GM10266 (cell line): ENCODE results near the gene OR2T1.
"Not testable (repeated sequence)": the region's sequence is repeated elsewhere in the genome, so short reads cannot be mapped to it uniquely, and the experiment has no call there.

Experiments
- DNase-seq: peaks from one replicate; pipeline ENCODE4 v3.0.0; 2012; ENCODE audit errors: extremely low spot score
- CTCF ChIP-seq: IDR thresholded peaks from 2 replicates; pipeline ENCODE4 v1.5.1; 2012; ENCODE audit warnings: mild to moderate bottlenecking, low read depth; ENCODE audit not compliant: control insufficient read depth, insufficient read depth; ENCODE audit errors: missing control alignments

OR2T1 gene

GRCh38 chr1:248417854-248418253 lies 15.0 kb downstream of the OR2T1 start:
- DNase-seq: no peak
- TF ChIP-seq CTCF: no peak

DNA sequence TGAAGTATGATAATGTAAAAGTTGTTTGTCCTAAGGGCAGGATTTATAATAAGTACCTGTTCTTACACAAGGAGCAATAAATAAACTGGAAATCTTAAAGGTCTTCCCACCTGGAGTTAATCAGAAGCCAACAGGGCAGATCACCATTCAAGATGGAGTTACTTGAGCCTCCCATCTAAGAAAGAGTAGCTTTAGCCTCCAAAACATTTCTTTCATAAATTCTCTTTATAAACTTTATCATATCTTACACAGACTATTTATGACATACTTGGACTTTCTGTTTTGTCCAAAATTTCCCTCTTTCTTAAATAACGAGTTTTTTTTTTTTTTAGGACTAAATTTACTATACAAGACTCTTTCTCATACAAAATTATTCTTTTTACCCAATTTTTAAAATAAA lies 18.5 kb downstream of the OR2T1 start:
- DNase-seq: no peak

DNA sequence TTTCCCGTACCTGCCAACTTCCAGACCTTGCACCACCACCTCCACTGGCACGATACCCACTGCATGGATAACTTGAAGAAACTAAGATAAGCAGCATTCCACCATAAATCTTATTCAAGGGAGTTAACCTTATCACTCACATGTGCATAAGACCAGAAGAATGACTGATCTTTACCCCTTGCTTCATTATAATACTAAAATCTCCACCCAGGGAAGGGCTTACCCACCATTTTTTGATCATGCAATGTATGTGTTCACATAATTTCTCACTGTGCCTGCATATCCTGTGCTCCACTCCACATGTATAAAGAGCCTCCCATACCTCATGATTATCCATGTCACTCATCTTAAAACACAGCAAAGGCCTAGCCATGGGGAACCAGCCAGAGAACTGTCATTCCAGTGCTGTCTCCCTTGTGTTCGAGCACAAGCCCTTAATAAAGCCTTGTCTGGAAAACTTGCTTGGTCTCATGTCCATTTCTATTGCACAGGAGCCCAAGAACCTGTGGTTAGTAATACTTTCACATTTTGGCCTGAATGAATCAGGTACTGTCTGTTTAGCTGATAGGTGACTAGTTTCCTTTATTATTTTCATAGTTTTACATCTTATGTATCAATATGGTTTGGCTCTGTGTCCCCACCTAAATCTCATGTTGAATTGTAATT lies 24.8 kb downstream of the OR2T1 start:
- not testable (repeated sequence) for DNase-seq

More for the DNA sequence above, 18.5 kb downstream of the OR2T1 start:
- TF ChIP-seq CTCF: no peak

GRCh38 chr1:248428192-248428533 lies 25.3 kb downstream of the OR2T1 start:
- DNase-seq: not testable (repeated sequence)

- DNase-seq: not testable (repeated sequence)
These were observed 28.8 kb downstream of the OR2T1 start for GRCh38 chr1:248431683-248432082.

GRCh38 chr1:248432201-248432600 lies 29.4 kb downstream of the OR2T1 start:
- not testable (repeated sequence) for DNase-seq

GRCh38 chr1:248433811-248434415 lies 31.1 kb downstream of the OR2T1 start:
- DNase-seq: not testable (repeated sequence)

DNA sequence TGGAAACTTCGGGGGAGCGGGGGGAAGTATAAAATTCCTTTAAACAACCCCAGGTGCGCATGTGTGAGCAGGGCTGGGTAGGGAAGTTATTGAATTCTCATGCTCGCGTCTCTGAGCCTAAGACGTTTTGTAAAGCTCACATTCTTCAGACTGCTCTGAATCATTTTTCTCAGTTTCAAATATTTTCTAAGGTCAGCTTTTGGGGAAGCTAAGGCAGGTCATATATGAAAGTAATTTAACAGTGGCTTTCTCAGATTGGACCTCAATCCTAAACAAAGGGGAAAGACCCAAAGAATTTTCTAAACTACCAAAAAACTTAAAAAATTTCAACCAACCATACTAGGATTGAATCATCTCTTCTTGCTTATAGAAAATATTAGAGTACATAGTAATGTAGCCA lies 32.1 kb downstream of the OR2T1 start:
- not testable (repeated sequence) for DNase-seq

DNA sequence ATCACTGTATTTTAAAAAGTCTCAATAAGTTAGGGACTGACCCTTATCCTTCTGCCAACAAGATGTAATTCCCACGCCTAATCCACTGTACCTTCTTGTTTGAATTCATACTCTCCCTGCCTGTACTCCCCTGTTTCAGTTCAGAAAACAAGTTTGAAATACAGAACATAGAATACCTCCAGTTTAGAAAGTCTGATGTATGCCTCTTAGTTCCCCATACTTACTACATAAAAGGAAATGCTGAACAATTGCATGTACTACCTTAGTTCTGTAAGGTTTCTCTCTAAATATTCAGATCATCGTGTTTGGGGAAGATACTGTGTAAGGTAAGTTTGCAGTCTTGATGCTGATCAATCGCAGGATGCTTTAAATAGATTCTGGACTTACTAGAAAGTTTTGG lies 33.5 kb downstream of the OR2T1 start:
- DNase-seq: not testable (repeated sequence)

DNA sequence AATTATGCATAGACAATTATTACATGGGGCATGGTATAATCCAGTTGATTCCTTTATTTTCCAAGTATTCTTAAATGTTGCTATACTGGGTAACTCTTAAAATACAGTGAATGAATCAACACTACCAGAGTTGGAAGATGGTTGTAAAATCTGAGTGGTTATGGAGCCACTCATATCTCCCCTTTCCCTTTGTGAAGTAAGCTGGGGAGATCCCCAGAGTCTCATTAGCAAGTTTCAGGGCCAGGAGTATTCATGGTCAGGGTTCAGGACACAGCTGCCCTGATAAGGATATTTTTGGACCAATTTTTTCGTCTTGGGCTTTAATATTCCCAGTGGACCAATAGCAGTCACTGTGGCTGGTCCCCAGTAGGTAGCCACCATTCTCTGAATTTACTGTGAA lies 35.8 kb downstream of the OR2T1 start:
- DNase-seq: not testable (repeated sequence)

GRCh38 chr1:248439283-248439682 lies 36.4 kb downstream of the OR2T1 start:
- not testable (repeated sequence) for DNase-seq

GRCh38 chr1:248442500-248443277 lies 39.8 kb downstream of the OR2T1 start:
- DNase-seq: not testable (repeated sequence)

GRCh38 chr1:248444603-248445002 lies 41.8 kb downstream of the OR2T1 start:
- DNase-seq: not testable (repeated sequence)

DNA sequence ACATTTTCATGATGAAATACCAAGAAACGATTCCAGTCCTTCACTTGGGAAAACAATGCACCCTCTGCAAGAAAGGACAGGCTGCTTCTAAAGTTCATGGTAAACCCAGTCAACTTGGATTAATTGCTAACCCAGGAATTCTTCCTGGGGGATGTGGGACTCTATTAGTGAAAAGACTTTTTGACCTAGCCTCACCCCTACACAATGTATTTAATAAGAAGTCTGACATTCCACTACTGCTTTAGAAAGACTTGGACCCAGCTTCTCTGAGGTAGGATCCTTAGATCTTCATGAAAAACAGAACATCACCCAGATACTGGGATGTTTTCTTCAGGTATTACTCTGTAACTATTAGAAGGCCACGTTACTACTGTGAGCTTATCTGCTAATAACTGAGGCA lies 42.6 kb downstream of the OR2T1 start, which contains the start of gene OR2T2:
Gene OR2T2, plus strand, starts transcription at position 239 of the 400 bp plus-strand sequence. CDS start 7,161 bp downstream, outside the sequence.
- DNase-seq: not testable (repeated sequence)

DNA sequence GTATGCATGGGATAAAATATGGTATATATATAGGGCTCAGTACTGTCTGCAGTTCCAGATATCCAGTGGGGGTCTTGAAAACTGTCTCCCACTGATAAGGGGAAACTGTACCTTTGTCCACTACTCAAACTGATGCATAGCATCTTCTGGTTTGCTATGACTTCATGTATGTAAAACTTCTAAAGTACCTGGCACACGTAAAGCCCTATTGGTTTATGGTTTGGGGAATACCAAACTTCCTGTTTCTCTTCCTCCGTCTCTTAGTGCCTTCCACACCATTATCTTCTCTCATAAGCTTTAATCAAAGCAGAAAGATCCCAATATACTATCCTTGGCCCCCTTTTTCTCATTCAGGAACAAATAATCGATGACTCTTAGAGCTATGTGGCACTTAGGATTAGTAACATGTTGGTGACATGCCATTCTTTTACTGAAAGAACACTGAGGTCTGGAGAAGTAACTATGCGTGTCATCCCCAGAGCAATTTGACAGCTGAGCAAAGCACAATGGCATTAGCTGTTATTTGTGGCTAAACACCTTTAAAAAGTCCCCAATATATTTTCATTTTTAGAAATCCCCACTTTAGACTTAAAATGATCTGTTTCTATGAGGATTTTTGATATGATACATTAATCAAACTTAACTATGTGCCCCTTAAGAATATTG lies 45.7 kb downstream of the OR2T1 start:
- not testable (repeated sequence) for DNase-seq

DNA sequence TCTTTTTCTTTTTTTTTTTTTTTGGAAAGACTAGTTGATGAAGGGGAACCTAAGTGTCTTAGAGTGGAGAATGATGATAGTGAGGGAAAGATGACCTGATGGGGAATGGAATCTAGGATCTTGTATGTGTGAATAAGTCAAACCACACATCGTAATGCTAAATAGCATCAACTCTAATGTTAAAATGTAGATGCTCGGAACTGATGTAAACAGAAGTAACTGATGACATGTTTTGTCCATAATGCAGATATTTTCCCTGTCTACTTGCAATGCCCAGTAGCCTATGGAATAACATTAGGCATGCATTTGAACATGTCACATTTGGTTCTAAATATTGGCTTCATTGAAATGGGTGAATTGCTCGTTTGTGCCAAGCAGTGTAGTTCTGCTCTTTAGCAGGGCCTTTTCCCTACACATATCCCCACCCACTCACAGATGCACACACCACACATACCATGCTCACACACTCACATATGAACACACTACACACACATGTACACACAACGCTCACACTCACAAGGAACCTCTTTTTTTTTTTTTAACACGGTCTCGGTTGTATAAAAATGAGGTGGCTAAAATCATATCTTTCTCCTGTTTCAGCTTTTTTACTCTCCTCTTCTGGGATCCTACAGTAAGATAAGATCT lies 47.1 kb downstream of the OR2T1 start:
- not testable (repeated sequence) for DNase-seq

DNA sequence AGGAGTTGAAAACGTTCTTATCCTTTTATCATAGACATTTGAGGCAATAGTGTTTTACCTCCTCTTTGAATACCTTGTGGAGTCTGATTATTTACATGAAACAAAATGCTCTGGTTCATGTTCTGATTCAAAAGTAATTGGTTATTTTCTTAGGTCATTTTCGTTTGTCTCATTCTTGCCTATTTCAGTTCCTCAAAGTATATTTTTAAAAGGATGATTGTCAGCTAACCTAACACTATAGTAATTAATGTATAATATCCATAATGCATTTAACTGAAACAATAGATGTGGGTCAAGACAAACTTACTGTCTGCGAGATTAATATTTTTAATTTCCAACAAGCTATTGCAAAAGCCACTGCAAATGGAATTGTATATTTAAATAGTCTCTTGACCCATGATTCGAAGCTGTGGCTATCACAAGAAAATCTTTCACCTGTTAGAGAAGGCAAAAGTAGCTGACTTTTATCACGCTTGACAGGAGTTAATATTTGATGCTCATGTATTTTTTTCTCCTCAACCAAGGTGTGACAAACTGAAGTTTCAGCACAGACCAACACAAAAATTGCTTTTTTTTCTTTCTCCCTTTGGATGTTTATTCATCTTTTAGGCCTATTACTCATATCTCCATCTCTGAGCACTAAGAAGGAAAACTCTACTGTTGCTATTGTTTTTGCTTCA lies 47.8 kb downstream of the OR2T1 start:
- not testable (repeated sequence) for DNase-seq
